Upper lobe of right lung (tissue), 1 donor: ENCODE results near the gene SELL. TPM values are rescaled to one million over a fixed set of nuclear protein-coding genes. Genes with fewer than 3 reads are reported as not detected.
"Not testable (repeated sequence)": the region's sequence is repeated elsewhere in the genome, so short reads cannot be mapped to it uniquely, and the experiment has no call there.

Experiments
- ATAC-seq: fragments of 200-7000 bp; cut with Tn5 transposase; one replicate; pipeline ENCODE4 v1.9.1; 2020; ENCODE audit warnings: mild to moderate bottlenecking, moderate library complexity
- DNase-seq: peaks from one replicate; pipeline ENCODE4 v3.0.0-alpha.2; 2020
- H3K27ac ChIP-seq: fragments of 200-600 bp; one replicate; pipeline ENCODE4 v1.8.0; 2022
- H3K27me3 ChIP-seq: fragments of 200-600 bp; one replicate; pipeline ENCODE4 v1.8.0; 2022; ENCODE audit warnings: mild to moderate bottlenecking
- H3K36me3 ChIP-seq: fragments of 200-600 bp; one replicate; pipeline ENCODE4 v1.8.0; 2022
- H3K4me1 ChIP-seq: fragments of 200-600 bp; one replicate; pipeline ENCODE4 v1.8.0; 2022
- H3K4me3 ChIP-seq: fragments of 200-600 bp; one replicate; pipeline ENCODE4 v1.8.0; 2022; ENCODE audit warnings: mild to moderate bottlenecking
- H3K9me3 ChIP-seq: fragments of 200-600 bp; one replicate; pipeline ENCODE4 v1.8.0; 2022
- intact Hi-C: fragments of 100-400 bp; cut with DNase I; formaldehyde crosslinking; loops from one replicate; pipeline ENCODE4 v1.11.0; 2022
- total RNA-seq: library from RNA; stranded (reverse); fragmentation: NEBNext Ultra II Directional; extraction: Animal tissue kit (Norgen Biotek cat#: 25700); gene quantifications from one replicate; pipeline ENCODE4 v1.2.1, GENCODE V29; 2021
- TF ChIP-seq, protein P1 (sequence below): fragments of 200-600 bp; IDR thresholded peaks from one replicate; pipeline ENCODE4 v1.8.0; 2022; ENCODE audit warnings: antibody characterized with exemption
- donor health status: DM: no; HTN: yes; CAD: no; lungs with severe emphysema.

Gene SELL
- total RNA-seq, 1 donor from 2014 or later, result 12.1 TPM

DNA sequence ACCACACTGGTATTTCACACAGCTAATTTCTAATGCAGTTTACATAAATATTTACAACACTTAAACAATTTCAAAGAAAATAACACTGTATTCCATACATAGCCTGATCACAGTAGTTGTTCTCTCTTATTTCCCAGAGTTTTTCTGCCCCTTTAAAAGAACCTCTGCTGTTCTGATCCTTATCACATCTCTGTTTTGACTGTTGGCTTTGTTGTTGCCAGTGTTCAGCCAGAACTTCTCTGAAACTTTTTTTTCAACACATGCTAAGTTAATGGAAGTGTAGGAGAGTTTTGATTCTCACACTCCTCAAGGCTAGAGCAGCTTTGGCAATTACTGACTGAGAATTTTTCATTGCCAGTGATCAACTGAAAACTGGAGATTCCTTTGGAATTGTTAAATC, 11.4 kb upstream of the SELL start:
- ATAC-seq, result no peak
- DNase-seq, result no peak
- Histone ChIP-seq H3K27ac (no peak overlapping the region), H3K4me1 (no peaks in the 10 kb centered on the region), H3K27me3 (no peaks in the 10 kb centered on the region), H3K36me3 (no peaks in the 10 kb centered on the region), H3K4me3 (no peak overlapping the region), H3K9me3 (no peaks in the 10 kb centered on the region)
- TF ChIP-seq, protein P1, sequence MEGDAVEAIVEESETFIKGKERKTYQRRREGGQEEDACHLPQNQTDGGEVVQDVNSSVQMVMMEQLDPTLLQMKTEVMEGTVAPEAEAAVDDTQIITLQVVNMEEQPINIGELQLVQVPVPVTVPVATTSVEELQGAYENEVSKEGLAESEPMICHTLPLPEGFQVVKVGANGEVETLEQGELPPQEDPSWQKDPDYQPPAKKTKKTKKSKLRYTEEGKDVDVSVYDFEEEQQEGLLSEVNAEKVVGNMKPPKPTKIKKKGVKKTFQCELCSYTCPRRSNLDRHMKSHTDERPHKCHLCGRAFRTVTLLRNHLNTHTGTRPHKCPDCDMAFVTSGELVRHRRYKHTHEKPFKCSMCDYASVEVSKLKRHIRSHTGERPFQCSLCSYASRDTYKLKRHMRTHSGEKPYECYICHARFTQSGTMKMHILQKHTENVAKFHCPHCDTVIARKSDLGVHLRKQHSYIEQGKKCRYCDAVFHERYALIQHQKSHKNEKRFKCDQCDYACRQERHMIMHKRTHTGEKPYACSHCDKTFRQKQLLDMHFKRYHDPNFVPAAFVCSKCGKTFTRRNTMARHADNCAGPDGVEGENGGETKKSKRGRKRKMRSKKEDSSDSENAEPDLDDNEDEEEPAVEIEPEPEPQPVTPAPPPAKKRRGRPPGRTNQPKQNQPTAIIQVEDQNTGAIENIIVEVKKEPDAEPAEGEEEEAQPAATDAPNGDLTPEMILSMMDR, result no peak
- intact Hi-C loops, result no loop called here

DNA sequence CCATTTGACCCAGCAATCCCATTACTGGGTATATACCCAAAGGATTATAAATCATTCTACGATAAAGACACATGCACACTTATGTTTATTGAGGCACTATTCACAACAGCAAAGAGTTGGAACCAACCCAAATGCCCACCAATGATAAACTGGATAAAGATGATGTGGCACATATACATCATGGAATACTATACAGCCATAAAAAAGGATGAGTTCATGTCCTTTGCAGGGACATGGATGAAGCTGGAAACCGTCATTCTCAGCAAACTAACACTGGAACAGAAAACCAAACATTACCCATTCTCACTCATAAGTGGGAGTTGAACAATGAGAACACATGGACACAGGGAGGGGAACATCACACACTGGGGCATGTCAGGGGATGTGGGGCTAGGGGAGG, 3.7 kb upstream of the SELL start:
- DNase-seq, H3K4me1 ChIP-seq, intact Hi-C loops, H3K27me3 ChIP-seq, H3K4me3 ChIP-seq, H3K9me3 ChIP-seq, H3K27ac ChIP-seq, ATAC-seq, H3K36me3 ChIP-seq: not testable (repeated sequence)

DNA sequence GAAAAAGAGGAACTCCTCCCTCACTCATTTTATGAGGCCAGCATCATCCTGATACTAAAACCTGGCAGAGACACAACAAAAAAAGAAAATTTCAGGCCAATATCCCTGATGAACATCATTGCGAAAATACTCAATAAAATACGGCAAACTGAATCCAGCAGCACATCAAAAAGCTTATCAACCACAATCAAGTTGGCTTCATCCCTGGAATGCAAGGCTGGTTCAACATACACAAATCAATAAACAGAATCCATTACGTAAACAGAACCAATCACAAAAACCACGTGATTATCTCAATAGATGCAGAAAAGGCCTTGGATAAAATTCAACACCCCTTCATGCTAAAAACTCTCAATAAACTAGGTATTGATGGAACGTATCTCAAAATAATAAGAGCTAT, 1.7 kb upstream of the SELL start:
- ATAC-seq, H3K4me3 ChIP-seq, H3K9me3 ChIP-seq, DNase-seq, H3K36me3 ChIP-seq, H3K27me3 ChIP-seq, H3K27ac ChIP-seq, H3K4me1 ChIP-seq, intact Hi-C loops: not testable (repeated sequence)

DNA sequence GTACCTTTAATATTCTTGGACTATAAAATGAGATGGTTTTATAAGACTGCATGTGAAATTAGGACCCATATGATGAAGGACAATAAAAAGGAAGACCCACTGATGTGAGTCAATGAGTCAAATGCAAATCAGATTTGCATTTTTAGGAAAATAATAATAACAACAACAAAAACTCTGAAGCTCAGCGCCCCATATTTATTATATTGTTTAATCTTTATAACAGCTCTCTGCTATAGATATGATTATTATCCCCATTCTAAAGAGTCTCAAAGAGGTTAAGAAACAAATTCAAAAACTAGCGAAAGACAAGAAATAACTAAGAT, 850 bp upstream of the SELL start:
- DNase-seq (no peak), ATAC-seq (no peak)
- no peaks in the 10 kb centered on the region for H3K36me3 ChIP-seq
- H3K27me3 ChIP-seq, result no peaks in the 10 kb centered on the region
- no peaks in the 10 kb centered on the region for H3K9me3 ChIP-seq
- H3K4me3 ChIP-seq, result no peak overlapping the region
- intact Hi-C loops, result no loop called here
- peaks cover 9% of the 10 kb centered on the region for H3K4me1 ChIP-seq
- TF ChIP-seq, protein P1, result no peak
- no peak overlapping the region for H3K27ac ChIP-seq

DNA sequence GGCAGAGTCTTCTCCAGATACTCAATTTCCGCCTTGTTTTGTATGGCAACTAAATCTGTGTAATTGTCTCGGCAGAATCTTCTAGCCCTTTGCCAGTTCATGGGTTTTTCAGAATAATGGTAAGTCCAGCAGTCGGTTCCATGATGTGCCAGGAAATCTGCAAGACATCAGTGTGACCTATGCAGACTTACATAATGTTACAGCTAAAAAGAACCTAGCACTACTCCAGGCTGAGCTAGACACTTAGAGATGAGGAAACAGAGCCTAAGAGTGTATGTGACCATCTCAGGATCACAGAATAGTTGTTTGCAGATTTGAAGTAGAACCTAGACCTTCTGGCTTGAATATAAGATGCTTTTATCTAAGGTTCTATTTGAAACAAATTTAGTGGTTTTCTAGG, 2.8 kb downstream of the SELL start:
- TF ChIP-seq, protein P1, result no peak
- Histone ChIP-seq H3K4me3 (no peak overlapping the region), H3K4me1 (peaks cover 9% of the 10 kb centered on the region), H3K9me3 (no peaks in the 10 kb centered on the region), H3K27me3 (no peaks in the 10 kb centered on the region), H3K36me3 (no peaks in the 10 kb centered on the region), H3K27ac (no peak overlapping the region)
- DNase-seq, result no peak
- intact Hi-C loops, result no loop called here
- no peak for ATAC-seq

DNA sequence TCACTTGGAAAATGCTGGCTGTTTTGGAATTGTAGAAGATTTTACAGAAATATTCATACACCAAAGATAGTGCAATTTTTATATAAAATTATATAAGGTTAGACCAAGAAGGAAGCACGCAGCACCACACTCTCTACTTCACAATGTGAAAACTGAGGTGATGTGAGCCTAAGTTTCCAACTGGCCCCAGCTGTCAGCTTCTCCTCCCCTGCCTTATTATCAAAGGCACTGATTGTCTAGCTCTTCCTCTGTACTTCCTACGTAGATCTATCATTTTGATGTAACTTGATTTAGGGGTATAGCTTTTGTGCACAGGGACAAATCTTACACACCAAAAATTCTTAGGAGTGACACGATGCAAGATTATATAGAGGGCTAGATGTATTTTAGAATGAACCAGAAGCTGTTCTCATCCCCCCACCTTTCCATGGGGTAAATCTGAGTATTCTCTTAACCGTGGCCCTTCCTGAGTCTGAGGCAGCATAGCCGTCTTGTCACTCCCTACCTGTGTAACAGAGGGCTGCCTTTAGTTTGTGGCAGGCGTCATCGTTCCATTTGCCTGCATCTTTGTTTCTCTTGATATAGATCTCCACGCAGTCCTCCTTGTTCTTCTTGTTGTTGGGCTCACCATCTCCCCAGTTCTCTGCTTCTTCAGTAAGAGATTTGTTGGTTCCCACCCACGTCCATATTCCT, 3.4 kb downstream of the SELL start:
- ATAC-seq, result no peak
- Histone ChIP-seq H3K36me3 (no peaks in the 10 kb centered on the region), H3K4me1 (peaks cover 9% of the 10 kb centered on the region), H3K9me3 (no peaks in the 10 kb centered on the region), H3K27me3 (no peaks in the 10 kb centered on the region), H3K4me3 (no peak overlapping the region), H3K27ac (no peak overlapping the region)
- intact Hi-C loops, result no loop called here
- no peak for DNase-seq
- TF ChIP-seq, protein P1, result no peak

DNA sequence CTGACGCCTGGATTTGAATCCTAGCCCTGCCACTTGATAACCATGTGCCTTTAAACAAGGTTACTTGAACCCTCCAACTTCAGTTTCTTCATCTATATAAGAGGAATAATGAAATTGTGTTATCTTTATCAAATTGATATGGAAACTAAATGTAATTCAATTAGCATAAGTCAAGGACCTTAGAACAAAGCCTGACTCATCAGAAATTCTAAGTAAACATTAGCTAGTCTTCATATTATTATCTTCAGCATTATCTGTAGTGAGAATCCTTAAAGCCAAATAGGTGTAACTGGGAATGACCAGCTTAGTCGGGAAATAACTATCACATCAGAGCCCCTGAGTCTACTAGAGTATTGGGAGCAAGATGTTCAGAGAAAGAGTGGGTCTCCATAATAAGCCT, 6.6 kb downstream of the SELL start:
- Histone ChIP-seq H3K4me1 (no peaks in the 10 kb centered on the region), H3K36me3 (no peaks in the 10 kb centered on the region), H3K4me3 (no peak overlapping the region), H3K27me3 (no peaks in the 10 kb centered on the region), H3K27ac (no peak overlapping the region), H3K9me3 (no peaks in the 10 kb centered on the region)
- ATAC-seq, result no peak
- TF ChIP-seq, protein P1, result no peak
- intact Hi-C loops, result no loop called here
- DNase-seq, result no peak
